Measurements from ENCODE around the gene SECISBP2L. TPM values are rescaled to one million over a fixed set of nuclear protein-coding genes. Genes with fewer than 3 reads are reported as not detected.
A peak's percentile ranks its signal among the peaks of the same experiment; 100 is the strongest.

The SECISBP2L gene
- total RNA-seq, 1 experiment from 2014 or later = 24.7 TPM

GRCh38 chr15:48965972-48966371 lies 80.3 kb downstream of the SECISBP2L start:
- Histone ChIP-seq H3K4ac (ENCODE audit: low read depth, low read length) (no peak overlapping the region), H2BK20ac (ENCODE audit: low read depth, low read length, poor library complexity, severe bottlenecking) (no peak overlapping the region), H3K18ac (ENCODE audit: insufficient read length, low read depth, low read length) (no peak overlapping the region), H3K27me3 (ENCODE audit: insufficient read depth, low read length) (peaks cover 10% of the 10 kb centered on the region; the same call in 1 of the 2 replicates), H3K9me3 (ENCODE audit: control insufficient read depth, low read depth, low read length) (no peaks in the 10 kb centered on the region), H2AK5ac (ENCODE audit: insufficient read length, low read length) (no peak overlapping the region), H3K4me1 (ENCODE audit: insufficient read depth, low read length) (no peaks in the 10 kb centered on the region), H3K79me1 (ENCODE audit: insufficient read depth, low read depth, low read length, poor library complexity, severe bottlenecking) (no peaks in the 10 kb centered on the region), H4K20me1 (ENCODE audit: control insufficient read depth, insufficient read depth, insufficient read length) (no peaks in the 10 kb centered on the region), H3K23ac (ENCODE audit: insufficient read length, low read depth, low read length) (no peak overlapping the region), H3K14ac (ENCODE audit: insufficient read depth, low read length) (no peak overlapping the region), H3K9ac (ENCODE audit: extremely low read depth, insufficient read length, low read length) (no peak overlapping the region), H3K23me2 (ENCODE audit: insufficient read length, low read depth, low read length, poor library complexity, severe bottlenecking) (peaks cover 10% of the 10 kb centered on the region), H2BK120ac (ENCODE audit: low read depth, low read length, poor library complexity, severe bottlenecking) (no peak overlapping the region), H3K79me2 (ENCODE audit: insufficient read depth, low read length) (no peaks in the 10 kb centered on the region), H4K8ac (replicated peaks; ENCODE audit: insufficient read length, low read depth, low read length) (no peak overlapping the region), H3K27ac (ENCODE audit: insufficient read length, low read depth, low read length) (no peak overlapping the region), H3K56ac (ENCODE audit: insufficient read length, low read depth, low read length) (no peak overlapping the region), H2BK12ac (ENCODE audit: insufficient read length, low read depth, low read length) (no peak overlapping the region), H3T11ph (ENCODE audit: low read length) (no peak overlapping the region), H2BK5ac (ENCODE audit: insufficient read length, low read length) (no peak overlapping the region), H2BK15ac (ENCODE audit: low read depth, low read length) (no peak overlapping the region), H4K5ac (ENCODE audit: insufficient read length, low read depth, low read length) (no peak overlapping the region), H2AFZ (ENCODE audit: low read length) (no peak overlapping the region), H3K4me2 (ENCODE audit: insufficient read depth, insufficient read length, low read length) (no peak overlapping the region), H4K91ac (ENCODE audit: insufficient read length, low read depth, low read length) (no peak overlapping the region)
- peaks cover 34% of the 10 kb centered on the region for H3K27me3 Mint-ChIP-seq (ENCODE audit: low read depth)
- peak; percentile 45; the same call in 2 of the 3 replicates for TF ChIP-seq CTCF (conservative IDR thresholded peaks at IDR 0.05)
- no peak overlapping the region for H3K27ac Mint-ChIP-seq
- H3K9me3 Mint-ChIP-seq = no peaks in the 10 kb centered on the region; a peak in 1 of 5 replicates
- H3K36me3 Mint-ChIP-seq (ENCODE audit: insufficient read depth in 1 of 3, low read depth in 3 of 3) = no peaks in the 10 kb centered on the region
- no peak for DNase-seq
- H3K4me3 Mint-ChIP-seq = no peak overlapping the region
- peaks cover 12 to 14% of the 10 kb centered on the region in 2 experiments for H3K4me1 Mint-ChIP-seq

Data from H9 (cell line).